ENCODE data around the gene HOXA4. TPM values are rescaled to one million over a fixed set of nuclear protein-coding genes. Genes with fewer than 3 reads are reported as not detected.

HOXA4 gene
- total RNA-seq, 1 experiment from 2014 or later = 1.5 TPM

DNA sequence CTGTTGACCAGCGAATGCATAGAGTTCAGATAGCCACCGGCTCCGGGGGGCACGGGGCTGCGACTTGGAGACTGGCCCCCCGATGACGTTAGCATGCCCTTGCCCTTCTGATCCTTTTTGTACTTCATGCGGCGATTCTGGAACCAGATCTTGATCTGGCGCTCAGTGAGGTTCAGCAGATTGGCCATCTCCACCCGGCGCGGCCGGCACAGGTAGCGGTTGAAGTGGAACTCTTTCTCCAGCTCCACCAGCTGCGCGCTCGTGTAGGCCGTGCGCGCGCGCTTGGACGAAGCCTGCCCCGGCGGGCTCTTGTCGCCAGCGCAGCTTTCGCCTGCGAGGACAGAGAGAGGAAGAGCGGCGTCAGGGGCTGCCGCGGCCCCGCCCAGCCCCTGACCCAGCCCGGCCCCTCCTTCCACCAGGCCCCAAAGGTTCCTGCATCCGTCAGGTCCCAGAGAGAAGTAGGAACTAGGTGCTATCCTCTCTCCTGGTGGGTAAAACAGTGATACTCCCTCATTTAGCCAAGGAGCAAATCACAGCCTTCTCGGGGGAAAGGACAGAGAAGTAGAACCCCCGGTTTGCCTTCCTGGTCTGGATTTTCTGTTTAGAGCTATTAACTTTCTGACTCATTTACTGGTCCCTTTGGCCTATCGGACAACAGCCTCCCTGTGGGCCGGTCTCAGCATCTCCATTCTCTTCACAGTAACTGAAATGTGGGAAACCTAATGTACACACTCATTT, 22.0 kb downstream of the HOXA4 start:
- H3K36me3 ChIP-seq = no peaks in the 10 kb centered on the region
- no peak overlapping the region for H3K4me3 ChIP-seq
- no peaks in the 10 kb centered on the region for H3K27me3 ChIP-seq
- no peak for DNase-seq
- no peaks in the 10 kb centered on the region for H3K9me3 ChIP-seq

DNA sequence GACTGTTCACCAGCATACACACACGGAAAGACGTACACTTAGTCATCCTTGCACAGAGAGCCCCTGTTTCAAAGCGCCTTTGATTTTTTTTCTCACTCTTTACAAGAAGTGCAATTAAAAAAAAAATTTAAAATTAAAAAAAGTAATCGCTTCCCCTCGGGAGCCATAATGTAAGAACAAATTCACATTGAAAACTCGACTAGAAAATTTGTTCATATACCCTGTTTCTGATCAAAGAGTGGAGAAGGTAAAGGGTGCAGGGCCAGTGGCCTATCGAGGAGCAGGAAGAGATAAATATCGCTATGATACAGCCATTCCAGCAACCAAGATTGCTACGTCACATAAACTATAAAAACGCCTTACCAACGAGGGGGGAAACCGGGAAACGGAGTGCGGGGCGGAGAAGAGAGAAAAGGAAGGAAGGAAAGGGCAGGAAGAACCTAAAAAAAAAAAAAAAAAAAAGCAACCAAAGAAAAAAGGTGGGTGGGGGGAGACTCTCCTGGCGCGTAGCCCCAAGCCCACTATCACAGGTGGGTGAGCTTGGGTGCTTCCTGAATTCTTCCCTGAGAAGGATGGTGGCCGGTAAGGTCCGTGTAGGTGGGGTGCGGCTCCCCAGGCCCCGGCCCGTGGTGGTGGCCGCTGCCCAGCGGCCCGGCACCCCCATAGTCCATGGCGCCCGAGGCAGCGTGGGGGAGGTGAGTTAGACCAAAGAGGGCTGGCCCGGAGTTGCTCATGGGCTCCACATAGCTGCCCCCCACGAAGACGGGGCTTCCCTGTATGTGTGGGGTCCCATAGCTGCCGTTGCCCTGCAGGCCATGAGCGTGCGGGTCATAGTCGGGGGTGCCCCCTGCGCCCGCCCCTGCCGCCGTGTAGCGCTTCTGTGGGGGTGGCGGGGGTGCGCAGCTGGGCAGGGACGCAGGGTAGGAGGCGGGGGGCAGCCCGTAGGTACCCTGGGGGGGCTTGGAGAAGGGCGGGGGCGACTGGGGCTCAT, 22.9 kb downstream of the HOXA4 start:
- no peaks in the 10 kb centered on the region for H3K27me3 ChIP-seq
- DNase-seq = no peak
- H3K4me3 ChIP-seq = no peak overlapping the region
- H3K36me3 ChIP-seq = no peaks in the 10 kb centered on the region
- H3K9me3 ChIP-seq = no peaks in the 10 kb centered on the region

DNA sequence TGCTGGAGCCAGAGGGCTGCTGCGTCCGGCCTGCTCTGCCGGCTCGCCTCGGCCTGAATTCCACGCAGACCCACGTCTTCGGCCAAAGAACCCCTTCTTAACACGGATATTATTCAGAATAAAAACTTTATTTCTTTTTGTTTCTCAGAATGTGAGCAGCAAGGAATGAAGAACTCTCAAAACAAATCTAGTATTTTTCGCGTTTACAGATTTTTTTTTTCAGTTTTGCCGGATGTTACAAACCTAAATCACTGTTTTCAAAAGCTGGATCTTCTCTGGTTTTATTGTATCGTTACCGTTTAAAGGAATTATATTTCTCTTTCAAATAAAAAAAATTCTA, 23.7 kb downstream of the HOXA4 start:
- Histone ChIP-seq H3K4me3 (no peak overlapping the region), H3K36me3 (no peaks in the 10 kb centered on the region), H3K27me3 (no peaks in the 10 kb centered on the region), H3K9me3 (no peaks in the 10 kb centered on the region)
- DNase-seq = no peak

DNA sequence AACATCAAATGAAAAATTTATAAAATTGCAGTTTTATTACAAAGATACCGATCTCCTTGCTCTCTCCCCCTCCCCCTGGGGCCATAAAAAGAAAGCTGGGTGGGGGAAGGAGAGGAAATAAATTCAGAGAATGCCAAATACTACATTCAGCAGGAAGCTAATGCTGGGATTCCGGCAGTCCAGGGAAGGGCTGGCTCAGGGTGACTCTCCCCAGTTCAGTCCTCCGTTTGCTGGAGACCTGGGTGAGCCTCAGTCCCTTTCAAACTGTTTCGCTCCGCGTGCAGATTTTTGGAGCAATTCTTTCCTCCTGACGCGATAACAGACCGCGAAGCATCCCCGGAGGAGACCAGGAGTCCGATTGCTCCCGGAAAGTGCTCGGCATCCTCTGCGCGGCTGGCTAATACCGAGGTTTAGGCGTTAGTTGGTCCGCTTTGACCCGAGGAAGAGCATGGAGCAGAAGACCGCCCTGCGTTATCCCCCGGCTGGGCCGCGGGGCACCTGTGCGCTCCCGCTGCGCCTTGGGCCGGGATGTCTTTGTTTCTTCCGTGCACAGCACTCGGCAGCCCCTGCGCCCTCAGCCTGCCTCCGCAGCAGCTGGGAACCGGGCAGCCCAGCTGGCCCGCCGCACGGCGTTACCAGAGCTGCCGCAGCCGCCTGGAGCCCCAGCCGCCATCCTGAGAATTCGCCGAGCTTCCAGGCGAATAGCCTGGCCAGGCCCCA, 24.2 kb downstream of the HOXA4 start:
- no peak for DNase-seq
- no peaks in the 10 kb centered on the region for H3K9me3 ChIP-seq
- 0 out of 2 replicates have a peak, but pooled peaks cover under 1% of the 10 kb centered on the region for H3K36me3 ChIP-seq
- H3K27me3 ChIP-seq = no peaks in the 10 kb centered on the region
- no peak overlapping the region for H3K4me3 ChIP-seq

DNA sequence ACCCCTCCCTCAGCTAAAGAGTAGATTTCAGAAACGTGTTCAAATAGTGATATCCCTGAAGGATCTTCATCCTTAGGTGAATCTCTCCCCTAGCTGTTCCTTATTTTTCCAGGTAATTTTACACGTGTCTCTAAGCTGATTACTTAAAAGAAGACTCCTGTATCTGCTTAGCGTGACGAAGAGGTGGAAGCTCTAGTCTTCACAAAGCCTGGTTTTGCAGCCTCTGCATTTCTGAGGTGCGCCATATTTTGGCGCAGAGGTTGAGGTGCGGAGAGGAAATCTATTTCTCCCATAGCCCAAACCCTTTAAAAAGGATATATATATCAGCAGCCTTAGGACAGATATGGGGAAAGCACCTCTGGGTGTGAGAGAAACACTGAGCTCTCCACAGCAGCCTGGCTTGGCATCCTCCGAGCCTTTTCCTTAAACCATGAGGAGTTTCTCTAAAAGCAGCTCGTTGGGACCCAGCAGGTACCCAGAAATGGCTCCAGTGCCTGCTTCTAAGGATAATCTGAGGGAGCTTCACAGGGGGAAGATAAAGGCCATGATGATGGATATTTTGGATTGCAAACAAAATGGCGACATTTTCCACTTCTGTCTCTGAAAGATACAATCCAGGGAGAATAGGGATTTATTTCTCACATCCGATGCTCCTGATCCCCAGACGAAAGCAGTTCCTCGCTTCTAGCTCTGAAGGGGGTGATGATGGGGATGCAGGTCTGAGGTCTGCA, 25.1 kb downstream of the HOXA4 start:
- Histone ChIP-seq H3K9me3 (no peaks in the 10 kb centered on the region), H3K27me3 (no peaks in the 10 kb centered on the region), H3K4me3 (no peak overlapping the region), H3K36me3 (peaks cover 9% of the 10 kb centered on the region; the same call in 1 of the 2 replicates)
- no peak for DNase-seq

DNA sequence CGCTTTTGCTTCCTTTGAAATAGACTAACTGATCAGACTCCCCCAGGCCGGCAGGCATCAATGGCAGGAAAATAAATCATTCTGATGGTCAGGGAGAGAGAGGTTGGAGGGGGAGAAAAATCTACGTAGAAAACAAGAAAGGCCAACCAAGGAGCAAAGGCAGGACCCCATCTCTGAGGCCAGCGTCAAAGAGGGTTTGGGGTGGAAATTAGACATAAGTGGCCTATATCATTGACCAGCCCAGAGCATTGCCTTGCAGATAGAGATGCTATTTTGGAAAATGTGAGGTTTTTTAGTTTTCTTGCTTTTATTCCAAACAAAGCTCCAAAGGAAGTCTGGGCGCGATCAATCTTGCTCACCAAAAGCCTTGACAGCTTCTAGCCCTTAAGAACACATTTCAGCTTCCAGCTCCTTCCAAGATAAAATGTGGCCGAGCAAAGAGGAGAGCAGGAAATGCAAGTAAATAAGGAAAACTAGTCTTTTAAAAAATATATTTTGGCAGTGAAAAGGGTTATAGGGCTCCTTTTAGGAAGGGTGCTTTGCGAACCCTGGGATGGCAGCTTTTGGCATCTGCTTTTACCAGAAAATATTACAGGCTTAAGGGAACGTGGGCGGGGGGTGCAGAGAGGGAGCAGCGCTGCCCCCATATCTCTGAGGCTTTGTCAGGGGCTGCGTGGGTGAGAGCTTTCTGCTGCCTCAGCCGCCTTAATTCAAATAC, 26.1 kb downstream of the HOXA4 start:
- no peak for DNase-seq
- H3K4me3 ChIP-seq = no peak overlapping the region
- no peaks in the 10 kb centered on the region for H3K27me3 ChIP-seq
- H3K9me3 ChIP-seq = no peaks in the 10 kb centered on the region
- H3K36me3 ChIP-seq = peaks cover 12% of the 10 kb centered on the region

DNA sequence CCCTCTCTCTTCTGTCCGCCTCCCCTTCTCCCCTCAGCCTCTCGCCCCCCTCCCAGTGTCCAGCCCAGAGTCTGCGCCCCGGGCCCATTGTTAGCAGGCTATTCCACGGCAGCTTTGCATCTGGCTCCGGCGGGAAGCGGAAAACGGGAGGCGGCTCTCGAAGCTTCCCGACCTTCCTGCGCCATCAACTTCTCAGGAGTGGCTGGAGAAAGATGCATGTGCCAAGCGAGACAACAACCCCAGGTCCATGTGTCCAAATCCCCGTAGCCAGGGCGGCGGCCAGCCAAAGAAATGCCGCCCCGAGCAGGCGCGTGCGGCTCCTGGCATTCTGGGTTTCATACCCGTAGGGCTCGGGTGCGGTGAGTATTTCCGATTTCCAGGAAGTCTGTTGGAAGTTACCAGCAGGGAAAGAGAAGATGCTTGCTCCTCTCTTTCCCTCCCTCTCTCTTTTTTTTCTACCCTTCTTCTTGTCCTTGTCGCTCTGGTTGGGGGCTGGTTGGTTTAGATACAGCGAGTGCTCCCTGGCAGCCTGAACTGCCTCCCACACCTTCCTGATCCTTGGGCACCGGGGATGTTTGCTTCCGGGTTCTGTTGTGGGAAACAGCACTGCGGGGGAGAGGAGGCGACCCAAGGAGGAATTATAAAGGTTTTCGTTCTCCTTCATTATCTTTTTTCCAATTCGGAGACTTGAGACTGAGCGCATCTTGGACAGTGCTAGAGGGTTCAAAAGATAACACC, 26.9 kb downstream of the HOXA4 start:
- H3K9me3 ChIP-seq = no peaks in the 10 kb centered on the region
- no peak overlapping the region for H3K4me3 ChIP-seq
- peaks cover 17% of the 10 kb centered on the region for H3K36me3 ChIP-seq
- no peaks in the 10 kb centered on the region for H3K27me3 ChIP-seq
- no peak for DNase-seq

DNA sequence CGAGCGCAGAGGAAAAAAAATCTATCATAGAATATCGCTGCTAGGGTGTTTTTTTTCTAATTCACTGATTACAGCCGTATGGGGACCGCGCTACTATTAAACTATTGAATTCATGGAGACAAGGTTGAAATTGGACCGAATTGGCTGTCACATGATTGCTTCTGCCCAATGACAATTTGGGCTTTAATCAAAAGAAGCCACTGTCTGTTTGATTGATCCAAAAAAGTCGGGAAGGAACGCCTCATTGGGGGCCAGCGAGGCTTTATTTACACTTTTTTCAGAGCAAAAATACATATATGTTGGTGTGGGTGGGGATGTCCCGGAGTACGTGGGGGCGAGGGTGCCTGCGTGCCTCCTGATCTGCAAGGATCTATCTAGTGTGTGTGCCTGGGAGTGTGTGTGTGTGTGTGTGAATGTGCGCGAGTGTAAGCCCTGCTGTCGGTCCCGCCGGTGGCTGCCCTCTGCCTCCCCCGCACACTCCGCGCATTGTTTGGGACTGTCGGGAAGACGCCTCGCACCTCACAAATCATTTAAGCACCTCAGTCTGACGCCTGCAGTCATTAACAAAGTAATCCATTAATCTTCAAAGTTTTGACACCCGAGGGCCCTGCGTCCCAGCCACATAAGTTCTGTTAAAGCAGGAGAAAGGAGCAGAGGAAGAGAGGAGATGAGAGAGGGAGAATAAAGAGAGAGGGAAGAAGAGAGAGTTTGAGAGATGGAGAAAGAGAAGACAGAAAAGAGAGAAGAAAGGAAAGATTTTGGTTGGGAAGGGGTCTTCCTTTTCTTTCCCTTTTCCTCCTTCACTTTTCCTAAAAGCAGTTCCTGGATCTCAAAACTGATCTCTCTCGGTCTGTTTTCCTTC, 27.7 kb downstream of the HOXA4 start, which contains the start of gene HOXA2:
HOXA2 (minus strand) TSS at position 103 of the 862 bp plus-strand sequence. CDS start 183 bp downstream, outside the sequence.
- Histone ChIP-seq H3K4me3 (no peak within 1 kb of the TSS), H3K9me3 (no peaks in the 10 kb centered on the region), H3K36me3 (peaks cover 20% of the 10 kb centered on the region), H3K27me3 (no peaks in the 10 kb centered on the region)
- DNase-seq = no peak

DNA sequence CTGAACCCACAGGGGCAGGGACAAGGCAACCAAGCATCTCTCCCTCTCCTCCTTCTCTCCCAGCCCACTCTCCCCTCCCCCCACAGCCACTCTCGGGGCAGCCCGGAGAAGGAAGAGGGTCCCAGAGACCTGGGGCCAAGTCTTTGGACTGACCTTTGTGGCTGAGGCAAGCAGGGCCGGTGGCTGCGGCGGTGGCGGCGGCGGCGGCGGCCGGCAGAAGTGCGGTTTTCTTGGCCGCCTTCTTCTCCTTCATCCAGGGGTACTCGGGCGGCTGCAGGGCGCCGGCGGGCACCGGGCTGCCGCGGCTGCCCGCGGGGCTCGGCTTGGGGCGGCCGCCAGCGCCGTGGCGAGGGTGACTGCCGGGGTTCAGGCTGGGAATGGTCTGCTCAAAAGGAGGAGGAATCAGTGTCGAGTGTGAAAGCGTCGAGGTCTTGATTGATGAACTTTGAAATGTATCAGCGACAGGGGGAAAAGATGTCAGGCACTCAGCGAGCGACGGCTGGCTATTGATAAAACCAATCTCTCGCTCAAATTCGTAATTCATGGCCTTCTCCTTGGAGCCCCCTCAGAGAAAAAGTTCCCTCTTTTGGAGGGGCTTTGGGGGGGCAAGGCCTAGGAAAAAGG, 28.5 kb downstream of the HOXA4 start:
- Histone ChIP-seq H3K9me3 (no peaks in the 10 kb centered on the region), H3K4me3 (no peak overlapping the region), H3K27me3 (no peaks in the 10 kb centered on the region), H3K36me3 (peaks cover 20% of the 10 kb centered on the region)
- no peak for DNase-seq

DNA sequence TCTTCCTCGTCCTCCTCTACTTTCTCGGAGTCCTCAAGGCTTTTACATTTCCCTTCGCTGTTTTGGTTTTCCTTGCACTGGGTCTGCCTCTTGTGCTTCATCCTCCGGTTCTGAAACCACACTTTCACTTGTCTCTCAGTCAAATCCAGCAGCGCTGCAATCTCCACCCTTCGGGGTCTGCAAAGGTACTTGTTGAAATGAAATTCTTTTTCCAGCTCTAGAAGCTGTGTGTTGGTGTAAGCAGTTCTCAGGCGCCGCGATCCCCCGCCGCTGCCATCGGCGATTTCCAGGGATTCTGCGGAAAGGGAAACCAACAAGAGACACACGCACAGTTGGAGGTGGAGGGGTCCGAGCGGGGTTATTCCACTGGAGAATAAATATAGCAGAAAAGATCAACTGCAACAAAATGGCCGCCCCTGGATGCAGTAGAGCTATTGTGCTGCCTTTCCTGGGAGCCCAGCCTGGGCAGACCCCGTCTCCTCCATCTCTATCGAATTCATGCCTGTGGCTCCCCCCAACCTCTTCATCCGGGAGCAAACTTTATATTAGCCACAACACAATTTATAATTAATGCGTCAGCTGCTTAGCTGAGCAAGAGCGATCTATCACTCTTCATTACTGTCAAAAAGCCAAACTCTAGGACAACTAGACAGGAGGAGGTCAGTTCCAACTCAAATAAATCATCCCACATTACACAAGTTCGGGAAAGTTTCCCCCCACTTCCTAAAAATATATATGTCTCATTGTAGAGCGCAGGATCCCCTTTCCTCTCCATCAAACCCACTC, 29.2 kb downstream of the HOXA4 start:
- Histone ChIP-seq H3K9me3 (no peaks in the 10 kb centered on the region), H3K4me3 (no peak overlapping the region), H3K36me3 (peaks cover 20% of the 10 kb centered on the region), H3K27me3 (no peaks in the 10 kb centered on the region)
- DNase-seq = no peak

DNA sequence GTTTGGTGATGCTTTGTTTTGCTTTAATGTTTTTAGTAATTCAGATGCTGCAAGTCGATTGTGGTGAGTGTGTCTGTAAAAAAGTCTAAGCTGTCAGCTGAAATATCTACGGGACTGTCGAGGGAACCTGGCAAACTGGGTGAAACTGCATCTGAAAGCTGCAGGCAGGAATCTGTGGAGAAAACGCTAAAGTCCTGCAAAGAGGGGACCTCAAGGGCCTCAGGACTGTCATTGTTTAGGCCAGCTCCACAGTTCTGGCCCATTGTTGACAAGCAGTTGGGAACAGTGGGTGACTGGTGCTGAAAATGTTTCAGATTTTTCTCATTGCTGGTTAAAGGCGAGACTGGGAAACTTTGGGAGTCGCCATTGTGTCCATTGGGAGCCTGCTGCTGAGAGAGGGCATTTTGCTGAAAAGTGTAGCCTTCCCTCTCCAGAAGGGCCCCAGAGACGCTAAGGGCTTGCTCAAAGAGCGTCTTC, 29.8 kb downstream of the HOXA4 start:
- DNase-seq = no peak
- peaks cover 20% of the 10 kb centered on the region for H3K36me3 ChIP-seq
- no peaks in the 10 kb centered on the region for H3K9me3 ChIP-seq
- H3K27me3 ChIP-seq = no peaks in the 10 kb centered on the region
- no peak overlapping the region for H3K4me3 ChIP-seq

DNA sequence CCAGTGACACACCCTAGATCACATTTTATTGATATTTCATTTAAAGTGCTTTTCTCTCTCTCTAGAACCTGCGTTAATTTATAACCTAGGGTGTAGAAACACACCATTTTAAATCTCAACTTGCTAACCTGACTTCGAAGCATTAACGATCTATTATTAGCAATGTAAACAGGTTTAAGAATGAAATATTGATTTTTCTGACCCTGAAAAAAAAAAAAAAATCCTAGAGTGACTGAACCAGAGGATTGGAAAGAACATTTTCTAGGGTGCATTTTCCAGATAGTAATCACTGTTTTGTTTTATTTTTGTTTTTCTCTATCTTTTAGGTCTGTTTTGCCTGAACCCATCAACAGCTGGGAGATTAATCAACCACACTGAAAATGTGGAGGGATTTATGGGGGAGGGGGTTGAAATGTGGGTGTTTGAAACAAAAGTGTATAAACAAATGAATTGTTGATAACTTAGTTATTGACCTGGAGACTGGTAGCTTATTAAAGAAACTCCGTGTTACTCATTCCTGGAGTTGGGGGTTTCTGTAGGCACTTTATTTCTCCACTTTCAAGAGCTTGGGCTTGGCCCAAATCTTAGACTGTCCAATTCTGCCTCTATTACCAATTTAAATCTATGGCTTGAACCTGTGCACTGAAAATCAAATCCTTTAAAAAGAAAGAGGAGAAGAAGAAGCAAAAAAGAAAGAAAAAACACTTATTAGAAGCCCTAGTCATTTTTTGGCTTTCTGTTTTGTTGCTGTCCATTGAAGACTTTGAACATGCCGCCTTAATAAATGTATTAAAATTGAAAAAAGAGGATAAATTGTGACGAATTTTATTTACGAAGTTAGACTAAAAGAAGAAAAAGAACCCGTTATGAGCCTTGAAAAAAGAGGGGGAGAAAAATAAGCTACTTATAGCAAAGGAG, 30.8 kb downstream of the HOXA4 start:
- no peak overlapping the region for H3K4me3 ChIP-seq
- no peak for DNase-seq
- H3K9me3 ChIP-seq = no peaks in the 10 kb centered on the region
- H3K27me3 ChIP-seq = no peaks in the 10 kb centered on the region
- peaks cover 20% of the 10 kb centered on the region for H3K36me3 ChIP-seq
